MCF 10A (cell line): ENCODE measurements around the gene ADGRF4. TPM values are rescaled to one million over a fixed set of nuclear protein-coding genes. Genes with fewer than 3 reads are reported as not detected.

Source experiments
- BruUV-seq: library from RNA; stranded (reverse); fragments of 400-500 nt; replicated peaks from 2 replicates; lab custom pipeline; 2021; lab: Mats Ljungman, UMichigan
- CTCF ChIA-PET: fragments of 300-600 bp; sonication (Branson Sonifier 250); formaldehyde crosslinking; extraction: SDS; loops from one replicate; lab custom pipeline; 2021; ENCODE audit warnings: antibody characterized with exemption, inconsistent platforms; lab: Yijun Ruan, JAX
- POLR2A ChIA-PET: fragments of 300-600, 350-650 bp; sonication (Branson Sonifier 250); formaldehyde crosslinking; extraction: SDS; loops from one replicate; lab custom pipeline; 2020; ENCODE audit warnings: antibody characterized with exemption, inconsistent platforms; lab: Yijun Ruan, JAX
- DNase-seq: peaks from one replicate; pipeline ENCODE4 v3.0.0-alpha.2; 2018; ENCODE audit not compliant: unreplicated experiment
- H3K27ac Mint-ChIP-seq: one replicate; pipeline ENCODE4 v1.8.0; 2022; ENCODE audit warnings: mild to moderate bottlenecking, low read depth, mixed read lengths; ENCODE audit not compliant: unreplicated experiment
- H3K27me3 Mint-ChIP-seq: one replicate; pipeline ENCODE4 v1.8.0; 2022; ENCODE audit warnings: mixed read lengths; ENCODE audit not compliant: insufficient read depth, unreplicated experiment
- H3K36me3 Mint-ChIP-seq: one replicate; pipeline ENCODE4 v1.8.0; 2022; ENCODE audit warnings: mild to moderate bottlenecking, moderate library complexity, mixed read lengths; ENCODE audit not compliant: insufficient read depth, unreplicated experiment
- H3K4me1 Mint-ChIP-seq: one replicate; pipeline ENCODE4 v1.8.0; 2022; ENCODE audit warnings: mixed read lengths; ENCODE audit not compliant: insufficient read depth, unreplicated experiment
- H3K4me3 Mint-ChIP-seq: one replicate; pipeline ENCODE4 v1.8.0; 2022; ENCODE audit warnings: mild to moderate bottlenecking, moderate library complexity, mixed read lengths; ENCODE audit not compliant: unreplicated experiment
- H3K9me3 Mint-ChIP-seq: one replicate; pipeline ENCODE4 v1.8.0; 2022; ENCODE audit warnings: mixed read lengths; ENCODE audit not compliant: unreplicated experiment
- intact Hi-C: fragments of 100-400 bp; cut with micrococcal nuclease; formaldehyde crosslinking; loops from 2 replicates; pipeline ENCODE4 v1.14.1; 2022
- total RNA-seq: library from RNA; stranded (reverse); gene quantifications from 2 replicates; pipeline ENCODE4 v1.2.3, GENCODE V29; 2022
- TF ChIP-seq, protein P1 (sequence below): fragments of 200-600 bp; IDR thresholded peaks from one replicate; pipeline ENCODE4 v1.8.0; 2022; ENCODE audit warnings: antibody characterized with exemption, mild to moderate bottlenecking; ENCODE audit not compliant: unreplicated experiment

The ADGRF4 gene
- total RNA-seq, 1 experiment from 2014 or later: 1.2 TPM

DNA sequence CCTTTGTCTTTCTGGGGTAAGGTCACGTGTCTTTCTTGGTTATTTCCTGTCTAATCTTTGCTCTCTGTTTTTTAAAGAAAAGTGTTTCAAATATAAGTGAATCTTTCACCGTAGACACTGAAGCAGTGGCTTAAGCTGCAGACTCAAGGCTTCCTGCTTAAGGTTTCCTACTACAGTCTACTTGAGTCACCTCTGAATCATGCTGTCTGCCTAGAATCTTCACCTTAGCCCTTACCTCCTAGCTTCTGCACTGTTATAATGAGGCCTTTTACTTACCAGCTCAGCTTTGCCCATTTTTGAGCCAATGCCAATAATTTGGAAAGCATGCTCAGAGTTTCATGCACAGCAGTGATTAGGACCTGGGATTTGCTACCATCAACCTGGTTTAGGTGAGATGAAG, 30.6 kb downstream of the ADGRF4 start:
- Mint-ChIP-seq H3K4me3 (no peak overlapping the region), H3K9me3 (no peaks in the 10 kb centered on the region), H3K27me3 (no peaks in the 10 kb centered on the region), H3K36me3 (no peaks in the 10 kb centered on the region), H3K4me1 (peaks cover 27% of the 10 kb centered on the region), H3K27ac (no peak overlapping the region)
- peak; percentile 62 for DNase-seq
- ChIA-PET CTCF (interaction anchor here (0.8 to 9.2 kb wide), 11 partner anchors 12 to 249 kb away, joined by 3 to 288 read pairs (median 5); no protein-coding TSS in a partner anchor), POLR2A (interaction anchor here (0.7 to 4.6 kb wide), 5 partner anchors 20 to 77 kb away, joined by 3 to 47 read pairs (median 3); partner anchors contain the start of gene ADGRF4)
- BruUV-seq: no TSS peak
- TF ChIP-seq, protein P1, sequence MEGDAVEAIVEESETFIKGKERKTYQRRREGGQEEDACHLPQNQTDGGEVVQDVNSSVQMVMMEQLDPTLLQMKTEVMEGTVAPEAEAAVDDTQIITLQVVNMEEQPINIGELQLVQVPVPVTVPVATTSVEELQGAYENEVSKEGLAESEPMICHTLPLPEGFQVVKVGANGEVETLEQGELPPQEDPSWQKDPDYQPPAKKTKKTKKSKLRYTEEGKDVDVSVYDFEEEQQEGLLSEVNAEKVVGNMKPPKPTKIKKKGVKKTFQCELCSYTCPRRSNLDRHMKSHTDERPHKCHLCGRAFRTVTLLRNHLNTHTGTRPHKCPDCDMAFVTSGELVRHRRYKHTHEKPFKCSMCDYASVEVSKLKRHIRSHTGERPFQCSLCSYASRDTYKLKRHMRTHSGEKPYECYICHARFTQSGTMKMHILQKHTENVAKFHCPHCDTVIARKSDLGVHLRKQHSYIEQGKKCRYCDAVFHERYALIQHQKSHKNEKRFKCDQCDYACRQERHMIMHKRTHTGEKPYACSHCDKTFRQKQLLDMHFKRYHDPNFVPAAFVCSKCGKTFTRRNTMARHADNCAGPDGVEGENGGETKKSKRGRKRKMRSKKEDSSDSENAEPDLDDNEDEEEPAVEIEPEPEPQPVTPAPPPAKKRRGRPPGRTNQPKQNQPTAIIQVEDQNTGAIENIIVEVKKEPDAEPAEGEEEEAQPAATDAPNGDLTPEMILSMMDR: no peak
- intact Hi-C loops: no loop called here

DNA sequence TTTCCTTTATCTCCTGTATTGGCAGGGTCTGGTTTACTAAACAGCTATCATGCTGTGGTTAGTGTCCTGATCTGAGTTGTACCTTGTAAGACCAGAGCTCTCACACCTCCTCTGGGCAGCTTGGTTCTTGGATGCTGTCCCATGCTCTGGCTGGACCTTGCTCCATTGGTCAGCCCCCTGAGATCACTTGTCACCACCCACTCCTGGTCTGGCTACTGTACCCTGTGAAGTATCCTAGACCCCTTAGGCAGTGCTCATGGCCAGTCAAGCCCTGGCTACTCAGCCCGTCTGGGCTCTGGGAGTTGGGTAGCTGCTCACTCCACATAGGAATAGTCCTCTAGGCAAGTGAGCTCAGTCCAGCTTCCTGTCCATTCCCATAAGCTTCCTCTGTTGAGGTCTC, 31.1 kb downstream of the ADGRF4 start:
- TF ChIP-seq, protein P1: no peak
- Mint-ChIP-seq H3K27ac (no peak overlapping the region), H3K4me1 (peaks cover 27% of the 10 kb centered on the region), H3K9me3 (no peaks in the 10 kb centered on the region), H3K27me3 (no peaks in the 10 kb centered on the region), H3K4me3 (no peak overlapping the region), H3K36me3 (no peaks in the 10 kb centered on the region)
- ChIA-PET POLR2A (interaction anchor here (0.7 to 4.6 kb wide), 7 partner anchors 21 to 77 kb away, joined by 3 to 47 read pairs (median 3); partner anchors contain the start of gene ADGRF4), CTCF (interaction anchor here (0.6 to 9.2 kb wide), 14 partner anchors 12 to 315 kb away, joined by 3 to 288 read pairs (median 5); no protein-coding TSS in a partner anchor)
- DNase-seq: no peak
- intact Hi-C loops: no loop called here
- no TSS peak for BruUV-seq

DNA sequence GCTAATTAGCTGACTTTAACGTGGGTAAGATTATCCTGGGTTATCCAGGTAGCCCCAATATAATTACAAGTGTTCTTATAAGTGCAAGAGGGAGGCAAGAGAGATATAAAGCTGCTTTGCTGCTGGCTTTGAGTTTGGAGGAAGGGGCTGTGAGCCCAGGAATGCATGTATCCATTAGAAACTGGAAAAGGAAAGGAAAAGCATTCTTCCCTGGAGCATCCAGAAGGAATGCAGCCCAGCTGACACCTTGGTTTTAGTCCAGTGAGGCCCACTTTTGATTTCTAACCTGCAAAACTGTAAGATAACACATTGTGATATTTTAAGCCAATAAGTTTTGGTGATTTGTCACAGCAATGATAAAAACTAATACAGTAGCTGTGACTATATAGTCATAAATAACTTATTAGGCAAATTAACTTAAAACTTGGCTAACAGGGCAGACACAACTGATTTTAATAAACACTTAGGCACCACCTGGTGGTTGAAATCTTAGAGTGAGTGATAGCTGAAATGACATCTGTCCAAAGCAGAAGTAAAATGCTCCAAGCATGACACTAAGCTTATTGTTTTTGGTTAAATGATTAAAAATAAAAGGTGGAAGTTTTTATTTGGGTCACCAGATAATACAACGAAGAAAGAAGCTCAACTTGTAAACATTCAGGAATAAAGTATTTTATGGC, 35.6 kb downstream of the ADGRF4 start:
- DNase-seq: peak; percentile 65
- no peak overlapping the region for H3K4me3 Mint-ChIP-seq
- TF ChIP-seq, protein P1: peak; percentile 59
- POLR2A ChIA-PET: interaction anchor here (0.8 to 3.5 kb wide), 9 partner anchors 10 to 103 kb away, joined by 3 to 27 read pairs (median 6); no protein-coding TSS in a partner anchor
- BruUV-seq: no TSS peak
- intact Hi-C loops: loop anchor here (1.0 to 2.0 kb wide), 5 partner anchors 44 to 320 kb away; no protein-coding TSS in a partner anchor
- H3K27me3 Mint-ChIP-seq: no peaks in the 10 kb centered on the region
- peaks cover 15% of the 10 kb centered on the region for H3K4me1 Mint-ChIP-seq
- no peaks in the 10 kb centered on the region for H3K9me3 Mint-ChIP-seq
- no peaks in the 10 kb centered on the region for H3K36me3 Mint-ChIP-seq
- CTCF ChIA-PET: interaction anchor here (0.5 to 9.2 kb wide), 54 partner anchors 9 to 1927 kb away, joined by 3 to 288 read pairs (median 6); partner anchors contain the start of gene OPN5
- no peak overlapping the region for H3K27ac Mint-ChIP-seq
